ENCODE data around the gene WDR47. TPM values are rescaled to one million over a fixed set of nuclear protein-coding genes. Genes with fewer than 3 reads are reported as not detected.
"Not testable (repeated sequence)": the region's sequence is repeated elsewhere in the genome, so short reads cannot be mapped to it uniquely, and the experiment has no call there.

The WDR47 gene
- total RNA-seq, 1 donor, result 25.5 TPM

DNA sequence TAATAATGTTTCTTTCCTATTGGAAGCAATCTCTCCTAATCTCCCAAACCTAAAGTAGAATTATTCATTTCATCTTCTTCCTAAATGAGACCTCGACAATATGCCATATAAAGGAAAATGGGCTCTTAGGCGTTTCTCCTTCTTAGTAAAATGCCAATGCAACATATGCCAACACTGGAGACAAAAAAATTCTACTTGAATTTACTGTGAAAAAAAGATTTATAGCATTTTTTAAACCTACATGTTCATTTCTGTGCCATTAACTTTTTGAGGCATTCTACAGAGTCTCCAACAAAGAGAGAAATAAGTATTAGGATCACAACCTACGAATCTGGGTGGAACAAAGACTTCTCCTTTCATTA lies 1.3 kb downstream of the WDR47 start:
- DNase-seq (ENCODE audit: low read depth), result no peak
- TF ChIP-seq, protein P1, sequence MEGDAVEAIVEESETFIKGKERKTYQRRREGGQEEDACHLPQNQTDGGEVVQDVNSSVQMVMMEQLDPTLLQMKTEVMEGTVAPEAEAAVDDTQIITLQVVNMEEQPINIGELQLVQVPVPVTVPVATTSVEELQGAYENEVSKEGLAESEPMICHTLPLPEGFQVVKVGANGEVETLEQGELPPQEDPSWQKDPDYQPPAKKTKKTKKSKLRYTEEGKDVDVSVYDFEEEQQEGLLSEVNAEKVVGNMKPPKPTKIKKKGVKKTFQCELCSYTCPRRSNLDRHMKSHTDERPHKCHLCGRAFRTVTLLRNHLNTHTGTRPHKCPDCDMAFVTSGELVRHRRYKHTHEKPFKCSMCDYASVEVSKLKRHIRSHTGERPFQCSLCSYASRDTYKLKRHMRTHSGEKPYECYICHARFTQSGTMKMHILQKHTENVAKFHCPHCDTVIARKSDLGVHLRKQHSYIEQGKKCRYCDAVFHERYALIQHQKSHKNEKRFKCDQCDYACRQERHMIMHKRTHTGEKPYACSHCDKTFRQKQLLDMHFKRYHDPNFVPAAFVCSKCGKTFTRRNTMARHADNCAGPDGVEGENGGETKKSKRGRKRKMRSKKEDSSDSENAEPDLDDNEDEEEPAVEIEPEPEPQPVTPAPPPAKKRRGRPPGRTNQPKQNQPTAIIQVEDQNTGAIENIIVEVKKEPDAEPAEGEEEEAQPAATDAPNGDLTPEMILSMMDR (IDR thresholded peaks at IDR 0.05; ENCODE audit: insufficient read depth, low read depth, low read length), result no peak
- peak overlapping the region; percentile 93 for H3K4me3 ChIP-seq (ENCODE audit: low read depth, low read length)

DNA sequence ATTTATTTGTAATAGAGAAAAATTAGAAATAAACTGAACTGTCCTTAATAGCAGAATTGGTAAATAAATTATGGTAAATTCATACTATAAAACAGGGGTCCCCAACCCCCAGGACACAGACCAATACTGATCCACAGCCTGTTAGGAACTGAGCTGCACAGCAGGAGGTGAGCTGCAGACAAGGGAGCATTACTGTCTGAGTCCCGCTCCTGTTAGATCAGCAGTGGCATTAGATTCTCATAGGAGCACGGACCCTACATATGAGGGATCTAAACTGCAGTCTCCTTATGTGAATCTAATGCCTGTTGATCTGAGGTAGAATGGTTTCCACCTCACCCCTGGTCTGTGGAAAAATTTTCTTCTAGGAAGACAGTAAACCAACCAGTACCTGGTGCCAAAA lies 7.5 kb downstream of the WDR47 start:
- no peak overlapping the region for H3K4me3 ChIP-seq (ENCODE audit: low read depth, low read length)
- TF ChIP-seq, protein P1 (IDR thresholded peaks at IDR 0.05; ENCODE audit: insufficient read depth, low read depth, low read length), result no peak
- DNase-seq (ENCODE audit: low read depth), result no peak

DNA sequence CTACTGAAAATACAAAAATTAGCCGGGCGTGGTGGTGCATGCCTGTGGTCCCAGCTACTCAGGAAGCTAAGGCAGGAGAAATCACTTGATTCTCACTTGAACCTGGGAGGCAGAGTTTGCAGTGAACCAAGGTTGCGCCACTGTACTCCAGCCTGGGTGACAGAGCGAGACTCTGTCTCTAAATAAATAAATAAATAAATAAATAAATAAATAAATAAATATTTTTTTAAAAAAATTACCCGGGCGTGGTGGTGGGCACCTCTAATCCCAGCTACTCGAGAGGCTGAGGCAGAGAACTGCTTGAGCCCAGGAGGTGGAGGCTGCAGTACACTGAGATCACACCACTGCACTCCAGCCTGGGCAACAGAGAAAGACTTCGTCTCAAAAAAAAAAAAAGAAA lies 12.4 kb downstream of the WDR47 start:
- not testable (repeated sequence) for H3K4me3 ChIP-seq (ENCODE audit: low read depth, low read length); DNase-seq (ENCODE audit: low read depth)

DNA sequence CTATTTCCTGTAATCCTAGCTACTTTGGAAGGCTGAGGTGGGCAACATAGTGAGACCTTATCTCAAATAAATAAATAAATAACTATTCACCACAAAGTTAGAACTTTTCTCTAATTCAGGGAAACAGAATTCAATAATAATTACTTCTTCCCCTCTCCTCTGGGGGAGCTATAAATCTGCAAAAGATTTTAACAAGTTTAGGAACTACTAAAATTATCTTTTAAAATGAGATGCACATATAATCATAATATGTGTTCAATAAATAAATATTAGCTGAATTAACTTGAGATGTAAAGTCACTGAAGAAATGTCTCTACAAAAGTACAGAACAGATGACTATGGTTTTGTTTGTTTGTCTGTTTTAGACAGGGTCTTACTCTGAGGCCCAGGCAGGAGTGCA lies 14.1 kb downstream of the WDR47 start:
- no peak overlapping the region for H3K4me3 ChIP-seq (ENCODE audit: low read depth, low read length)
- no peak for DNase-seq (ENCODE audit: low read depth)

DNA sequence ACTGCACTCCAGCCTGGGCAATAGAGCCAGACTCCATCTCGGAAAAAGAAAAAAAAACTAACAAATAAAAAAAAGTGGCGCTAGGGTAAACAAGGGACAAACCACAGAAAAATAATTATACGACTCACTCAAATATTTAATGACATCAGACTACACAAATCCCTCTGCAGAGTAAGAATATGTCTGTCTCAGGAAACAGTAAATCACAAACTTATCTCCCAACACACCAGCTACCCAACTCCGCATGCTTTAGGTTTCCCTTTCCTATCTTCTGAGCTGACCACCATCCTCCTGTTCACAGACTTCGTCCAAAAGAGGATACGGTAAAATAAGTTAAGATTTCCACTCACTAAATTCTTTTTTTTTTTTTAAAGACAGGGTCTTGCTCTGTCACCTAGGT lies 16.2 kb downstream of the WDR47 start:
- no peak overlapping the region for H3K4me3 ChIP-seq (ENCODE audit: low read depth, low read length)
- peak; percentile 33 for DNase-seq (ENCODE audit: low read depth)
- TF ChIP-seq, protein P1 (IDR thresholded peaks at IDR 0.05; ENCODE audit: insufficient read depth, low read depth, low read length), result no peak

More for the DNA sequence above, 14.1 kb downstream of the WDR47 start:
- TF ChIP-seq, protein P1 (IDR thresholded peaks at IDR 0.05; ENCODE audit: insufficient read depth, low read depth, low read length), result peak; percentile 12

DNA sequence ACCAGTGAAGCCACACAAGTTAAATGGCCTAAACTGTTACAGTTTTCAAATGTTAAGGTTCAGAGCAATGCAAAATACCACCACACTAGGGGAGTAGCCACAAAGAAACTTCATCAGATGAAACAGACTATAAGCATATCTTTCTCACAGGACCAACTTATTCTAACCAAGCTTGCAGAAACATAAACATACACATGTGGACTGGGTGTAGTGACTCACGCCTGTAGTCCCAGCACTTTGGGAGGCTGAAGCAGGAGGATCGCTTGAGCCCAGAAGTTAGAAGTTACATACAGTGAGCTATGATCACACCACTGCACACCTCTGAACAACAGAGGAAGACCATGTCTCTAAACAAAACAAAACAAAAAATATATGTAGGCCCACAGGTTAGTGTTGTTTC lies 17.3 kb downstream of the WDR47 start:
- DNase-seq (ENCODE audit: low read depth), result no peak
- TF ChIP-seq, protein P1 (IDR thresholded peaks at IDR 0.05; ENCODE audit: insufficient read depth, low read depth, low read length), result no peak
- H3K4me3 ChIP-seq (ENCODE audit: low read depth, low read length), result no peak overlapping the region

DNA sequence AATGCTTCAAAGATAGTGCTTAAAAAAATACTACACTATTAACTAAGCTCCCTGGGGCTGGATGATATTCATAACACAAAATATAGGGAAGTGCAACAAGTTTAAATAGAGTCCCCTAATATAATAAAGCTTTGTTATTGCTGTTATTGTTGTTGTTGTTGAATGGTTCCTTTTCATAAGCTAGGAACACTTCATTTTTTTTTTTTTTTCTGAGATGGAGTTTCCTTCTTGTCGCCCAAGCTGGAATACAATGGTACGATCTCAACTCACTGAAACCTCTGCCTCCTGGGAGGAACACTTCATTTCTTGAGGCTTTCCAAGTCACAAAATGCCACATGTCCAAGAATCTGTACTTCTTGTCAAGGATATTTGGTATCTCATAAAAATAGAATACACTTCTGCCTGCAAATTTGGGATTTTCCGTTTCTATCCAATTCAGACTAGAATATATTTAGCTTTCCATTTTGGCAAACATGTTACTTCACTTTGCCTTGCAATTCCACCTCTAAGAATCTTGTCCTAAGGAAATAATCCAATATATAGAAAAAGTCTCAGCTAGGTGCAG lies 21.1 kb downstream of the WDR47 start:
- no peak overlapping the region for H3K4me3 ChIP-seq (ENCODE audit: low read depth, low read length)
- DNase-seq (ENCODE audit: low read depth), result no peak
- TF ChIP-seq, protein P1 (IDR thresholded peaks at IDR 0.05; ENCODE audit: insufficient read depth, low read depth, low read length), result no peak

DNA sequence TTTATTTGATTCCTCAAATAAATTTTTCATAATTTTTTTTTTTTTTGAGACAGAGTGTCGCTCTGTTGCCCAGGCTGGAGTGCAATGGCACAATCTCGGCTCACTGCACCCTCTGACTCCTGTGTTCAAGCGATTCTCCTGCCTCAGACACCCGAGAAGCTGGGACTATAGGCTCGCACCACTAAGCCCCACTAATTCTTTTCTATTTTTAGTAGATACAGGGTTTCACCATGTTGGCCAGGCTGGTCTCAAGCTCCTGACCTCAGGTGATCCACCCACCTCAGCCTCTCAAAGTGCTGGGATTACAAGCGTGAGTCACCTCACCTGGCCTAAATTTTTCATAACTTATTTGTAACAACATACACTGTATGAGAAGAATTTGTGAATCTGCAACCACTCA lies 24.2 kb downstream of the WDR47 start:
- H3K4me3 ChIP-seq (ENCODE audit: low read depth, low read length); DNase-seq (ENCODE audit: low read depth): not testable (repeated sequence)
